ENCODE data around the gene PIK3C2G. TPM values are rescaled to one million over a fixed set of nuclear protein-coding genes. Genes with fewer than 3 reads are reported as not detected.

PIK3C2G gene
- total and polyA plus RNA-seq, 8 donors = 0.29 to 191 (median 48.7) TPM

- TF ChIP-seq, protein P1, sequence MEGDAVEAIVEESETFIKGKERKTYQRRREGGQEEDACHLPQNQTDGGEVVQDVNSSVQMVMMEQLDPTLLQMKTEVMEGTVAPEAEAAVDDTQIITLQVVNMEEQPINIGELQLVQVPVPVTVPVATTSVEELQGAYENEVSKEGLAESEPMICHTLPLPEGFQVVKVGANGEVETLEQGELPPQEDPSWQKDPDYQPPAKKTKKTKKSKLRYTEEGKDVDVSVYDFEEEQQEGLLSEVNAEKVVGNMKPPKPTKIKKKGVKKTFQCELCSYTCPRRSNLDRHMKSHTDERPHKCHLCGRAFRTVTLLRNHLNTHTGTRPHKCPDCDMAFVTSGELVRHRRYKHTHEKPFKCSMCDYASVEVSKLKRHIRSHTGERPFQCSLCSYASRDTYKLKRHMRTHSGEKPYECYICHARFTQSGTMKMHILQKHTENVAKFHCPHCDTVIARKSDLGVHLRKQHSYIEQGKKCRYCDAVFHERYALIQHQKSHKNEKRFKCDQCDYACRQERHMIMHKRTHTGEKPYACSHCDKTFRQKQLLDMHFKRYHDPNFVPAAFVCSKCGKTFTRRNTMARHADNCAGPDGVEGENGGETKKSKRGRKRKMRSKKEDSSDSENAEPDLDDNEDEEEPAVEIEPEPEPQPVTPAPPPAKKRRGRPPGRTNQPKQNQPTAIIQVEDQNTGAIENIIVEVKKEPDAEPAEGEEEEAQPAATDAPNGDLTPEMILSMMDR (IDR thresholded peaks at IDR 0.05) = no peak
- no peak for TF ChIP-seq POLR2A (IDR thresholded peaks at IDR 0.05)
- no peak for TF ChIP-seq POLR2AphosphoS5 (IDR thresholded peaks at IDR 0.05)
- no peak for TF ChIP-seq EP300 (IDR thresholded peaks at IDR 0.05)
- intact Hi-C loops (cut with DNase I; ENCODE audit: low total_unique reads) = no loop called here
- Histone ChIP-seq H3K4me1 (peaks cover 0 to under 1% (median under 1%) of the 10 kb centered on the region in 4 donors), H3K9me3 (no peaks in the 10 kb centered on the region), H3K27ac (no peak overlapping the region), H3K4me3 (no peak overlapping the region), H3K36me3 (no peaks in the 10 kb centered on the region), H3K27me3 (no peaks in the 10 kb centered on the region)
- no peak for DNase-seq
Measured at GRCh38 chr12:18467620-18468245, 206.4 kb downstream of the PIK3C2G start.

DNA sequence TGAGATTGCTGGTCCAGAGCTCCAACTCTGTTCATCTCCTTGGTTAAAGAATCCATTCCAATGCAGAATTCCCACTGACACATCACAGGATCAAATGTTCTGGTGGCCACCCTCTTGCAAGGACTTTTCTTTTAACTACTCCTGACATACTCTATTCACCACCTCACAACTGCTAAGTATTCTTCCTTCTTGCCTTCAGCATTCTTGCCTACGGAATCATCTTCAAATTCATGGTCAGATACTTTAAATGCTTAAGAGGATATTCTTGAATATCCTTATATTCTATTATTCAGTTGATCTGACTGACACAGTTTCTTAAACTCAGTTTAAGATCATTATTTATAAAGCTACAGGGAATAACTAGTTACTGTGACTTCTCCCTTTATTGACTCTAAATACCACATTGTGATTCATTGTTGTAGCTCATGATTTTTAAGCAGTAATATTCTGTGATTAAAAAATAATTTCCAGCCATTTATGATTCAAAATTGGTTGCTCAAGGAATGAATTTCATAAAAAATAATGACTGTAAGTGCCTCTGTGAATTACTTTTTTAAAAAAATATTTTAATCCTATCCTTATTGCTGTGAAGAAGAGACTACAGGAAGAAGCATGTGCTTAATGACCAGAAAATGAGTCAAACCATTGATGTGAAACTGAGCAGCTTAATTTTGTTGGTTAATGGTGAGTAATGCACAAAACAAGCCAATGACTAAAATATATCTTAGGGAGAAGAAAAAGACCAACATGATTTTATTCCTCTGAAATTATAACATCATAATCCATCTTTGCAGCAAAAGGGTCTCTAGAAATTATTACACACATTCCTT is 207.1 kb downstream of the PIK3C2G start:
- WGBS, 5 donors = 89 to 100% (median 94%) methylated on average over 1 of the region's 1 CpG
- Histone ChIP-seq H3K27ac (no peak overlapping the region), H3K9me3 (no peaks in the 10 kb centered on the region), H3K4me1 (no peaks in the 10 kb centered on the region), H3K36me3 (no peaks in the 10 kb centered on the region), H3K4me3 (no peak overlapping the region), H3K27me3 (no peaks in the 10 kb centered on the region)
- TF ChIP-seq EP300 (IDR thresholded peaks at IDR 0.05) (no peak), POLR2A (IDR thresholded peaks at IDR 0.05) (no peak), POLR2AphosphoS5 (IDR thresholded peaks at IDR 0.05) (no peak)
- TF ChIP-seq, protein P1 (IDR thresholded peaks at IDR 0.05) = no peak
- DNase-seq = no peak
- intact Hi-C loops (cut with DNase I; ENCODE audit: low total_unique reads) = no loop called here

- DNase-seq = no peak
- H3K4me3 ChIP-seq = no peak overlapping the region
- no peaks in the 10 kb centered on the region for H3K9me3 ChIP-seq
- 84 to 98% (median 93%) methylated on average over 3 of the region's 3 CpGs for WGBS, 5 donors
- TF ChIP-seq EP300 (IDR thresholded peaks at IDR 0.05) = no peak
- no peak for TF ChIP-seq POLR2AphosphoS5 (IDR thresholded peaks at IDR 0.05)
- no peak for TF ChIP-seq POLR2A (IDR thresholded peaks at IDR 0.05)
- TF ChIP-seq, protein P1 (IDR thresholded peaks at IDR 0.05) = no peak
- no peaks in the 10 kb centered on the region for H3K36me3 ChIP-seq
- H3K27me3 ChIP-seq = no peaks in the 10 kb centered on the region
- no peaks in the 10 kb centered on the region for H3K4me1 ChIP-seq
- intact Hi-C loops (cut with DNase I; ENCODE audit: low total_unique reads) = no loop called here
- H3K27ac ChIP-seq = no peak overlapping the region
Measured at GRCh38 chr12:18470251-18470650, 208.9 kb downstream of the PIK3C2G start.

GRCh38 chr12:18472304-18472703 is 211.0 kb downstream of the PIK3C2G start:
- H3K36me3 ChIP-seq = no peaks in the 10 kb centered on the region
- H3K9me3 ChIP-seq = no peaks in the 10 kb centered on the region
- no peak for TF ChIP-seq POLR2A (IDR thresholded peaks at IDR 0.05)
- TF ChIP-seq, protein P1 (IDR thresholded peaks at IDR 0.05) = no peak
- TF ChIP-seq POLR2AphosphoS5 (IDR thresholded peaks at IDR 0.05) = no peak
- TF ChIP-seq EP300 (IDR thresholded peaks at IDR 0.05) = no peak
- no peak overlapping the region for H3K4me3 ChIP-seq
- H3K27ac ChIP-seq = no peak overlapping the region
- no peaks in the 10 kb centered on the region for H3K27me3 ChIP-seq
- DNase-seq = no peak
- WGBS, 5 donors = 82 to 91% (median 87%) methylated on average over 3 of the region's 3 CpGs
- intact Hi-C loops (cut with DNase I; ENCODE audit: low total_unique reads) = no loop called here
- H3K4me1 ChIP-seq = peaks cover 0 to 8% (median 0%) of the 10 kb centered on the region in 4 donors

Data from stomach (tissue), 9 donors.